MCF 10A (cell line): ENCODE data around the gene CAPN10. TPM values are rescaled to one million over a fixed set of nuclear protein-coding genes. Genes with fewer than 3 reads are reported as not detected.

Source experiments
- BruUV-seq: library from RNA; stranded (reverse); fragments of 400-500 nt; replicated peaks from 2 replicates; lab custom pipeline; 2021; lab: Mats Ljungman, UMichigan
- CTCF ChIA-PET: fragments of 300-600 bp; sonication (Branson Sonifier 250); formaldehyde crosslinking; extraction: SDS; loops from one replicate; lab custom pipeline; 2021; ENCODE audit warnings: antibody characterized with exemption, inconsistent platforms; lab: Yijun Ruan, JAX
- POLR2A ChIA-PET: fragments of 300-600, 350-650 bp; sonication (Branson Sonifier 250); formaldehyde crosslinking; extraction: SDS; loops from one replicate; lab custom pipeline; 2020; ENCODE audit warnings: antibody characterized with exemption, inconsistent platforms; lab: Yijun Ruan, JAX
- DNase-seq: peaks from one replicate; pipeline ENCODE4 v3.0.0-alpha.2; 2018; ENCODE audit not compliant: unreplicated experiment
- H3K27ac Mint-ChIP-seq: one replicate; pipeline ENCODE4 v1.8.0; 2022; ENCODE audit warnings: mild to moderate bottlenecking, low read depth, mixed read lengths; ENCODE audit not compliant: unreplicated experiment
- H3K27me3 Mint-ChIP-seq: one replicate; pipeline ENCODE4 v1.8.0; 2022; ENCODE audit warnings: mixed read lengths; ENCODE audit not compliant: insufficient read depth, unreplicated experiment
- H3K36me3 Mint-ChIP-seq: one replicate; pipeline ENCODE4 v1.8.0; 2022; ENCODE audit warnings: mild to moderate bottlenecking, moderate library complexity, mixed read lengths; ENCODE audit not compliant: insufficient read depth, unreplicated experiment
- H3K4me1 Mint-ChIP-seq: one replicate; pipeline ENCODE4 v1.8.0; 2022; ENCODE audit warnings: mixed read lengths; ENCODE audit not compliant: insufficient read depth, unreplicated experiment
- H3K4me3 Mint-ChIP-seq: one replicate; pipeline ENCODE4 v1.8.0; 2022; ENCODE audit warnings: mild to moderate bottlenecking, moderate library complexity, mixed read lengths; ENCODE audit not compliant: unreplicated experiment
- H3K9me3 Mint-ChIP-seq: one replicate; pipeline ENCODE4 v1.8.0; 2022; ENCODE audit warnings: mixed read lengths; ENCODE audit not compliant: unreplicated experiment
- CTCF ChIP-seq: fragments of 200-600 bp; IDR thresholded peaks from one replicate; pipeline ENCODE4 v1.8.0; 2022; ENCODE audit warnings: antibody characterized with exemption, mild to moderate bottlenecking; ENCODE audit not compliant: unreplicated experiment
- intact Hi-C: fragments of 100-400 bp; cut with micrococcal nuclease; formaldehyde crosslinking; loops from 2 replicates; pipeline ENCODE4 v1.14.1; 2022
- total RNA-seq: library from RNA; stranded (reverse); gene quantifications from 2 replicates; pipeline ENCODE4 v1.2.3, GENCODE V29; 2022

CAPN10 gene
- total RNA-seq, 1 experiment from 2014 or later = 27.6 TPM

DNA sequence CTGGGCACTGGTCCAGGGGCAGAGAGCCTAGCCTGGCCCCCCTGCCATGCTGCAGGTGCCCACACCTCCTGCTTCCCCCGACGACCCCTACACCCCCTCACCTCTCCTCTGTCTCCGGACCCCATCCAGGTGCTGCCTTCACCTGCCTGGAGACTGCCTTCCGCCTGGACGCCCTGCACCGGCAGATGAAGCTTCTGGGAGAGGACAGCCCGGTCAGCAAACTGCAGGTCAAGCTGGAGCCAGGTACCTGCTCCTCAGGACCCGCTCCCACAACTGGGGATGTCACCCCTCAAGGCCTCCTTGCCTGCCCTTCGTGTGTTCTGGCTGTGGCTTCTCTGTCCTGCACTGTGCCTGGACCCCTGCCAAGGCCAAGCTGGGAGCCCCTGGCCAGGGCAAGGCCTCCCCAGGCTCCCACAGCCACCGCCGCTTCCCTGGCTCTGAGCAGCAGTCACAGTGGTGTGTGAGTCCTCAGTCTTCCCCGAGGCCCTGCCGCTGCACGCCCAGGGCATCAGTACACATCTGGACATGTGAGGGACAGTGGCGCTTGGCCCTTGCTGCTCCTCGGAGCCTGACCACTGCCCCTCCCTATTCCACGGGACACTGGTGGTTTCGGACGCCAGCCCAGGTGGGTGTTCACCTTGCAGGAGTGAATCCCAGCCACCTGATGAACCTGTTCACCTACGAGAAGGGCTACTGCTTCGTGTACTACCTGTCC, 12.0 kb upstream of the CAPN10 start:
- H3K4me3 Mint-ChIP-seq = no peak overlapping the region
- intact Hi-C loops = no loop called here
- TF ChIP-seq CTCF = no peak
- no peaks in the 10 kb centered on the region for H3K9me3 Mint-ChIP-seq
- peaks cover 17% of the 10 kb centered on the region for H3K36me3 Mint-ChIP-seq
- POLR2A ChIA-PET = interaction anchor here (0.7 to 1.6 kb wide), 2 partner anchors 11 to 339 kb away, joined by 4 to 6 read pairs; partner anchors contain the start of gene CAPN10
- BruUV-seq = no TSS peak
- no peak overlapping the region for H3K27ac Mint-ChIP-seq
- no peak for DNase-seq
- CTCF ChIA-PET = interaction anchor here (0.5 to 1.4 kb wide), 2 partner anchors 9 to 13 kb away, joined by 3 to 5 read pairs; no protein-coding TSS in a partner anchor
- H3K4me1 Mint-ChIP-seq = peaks cover 17% of the 10 kb centered on the region
- H3K27me3 Mint-ChIP-seq = no peaks in the 10 kb centered on the region

DNA sequence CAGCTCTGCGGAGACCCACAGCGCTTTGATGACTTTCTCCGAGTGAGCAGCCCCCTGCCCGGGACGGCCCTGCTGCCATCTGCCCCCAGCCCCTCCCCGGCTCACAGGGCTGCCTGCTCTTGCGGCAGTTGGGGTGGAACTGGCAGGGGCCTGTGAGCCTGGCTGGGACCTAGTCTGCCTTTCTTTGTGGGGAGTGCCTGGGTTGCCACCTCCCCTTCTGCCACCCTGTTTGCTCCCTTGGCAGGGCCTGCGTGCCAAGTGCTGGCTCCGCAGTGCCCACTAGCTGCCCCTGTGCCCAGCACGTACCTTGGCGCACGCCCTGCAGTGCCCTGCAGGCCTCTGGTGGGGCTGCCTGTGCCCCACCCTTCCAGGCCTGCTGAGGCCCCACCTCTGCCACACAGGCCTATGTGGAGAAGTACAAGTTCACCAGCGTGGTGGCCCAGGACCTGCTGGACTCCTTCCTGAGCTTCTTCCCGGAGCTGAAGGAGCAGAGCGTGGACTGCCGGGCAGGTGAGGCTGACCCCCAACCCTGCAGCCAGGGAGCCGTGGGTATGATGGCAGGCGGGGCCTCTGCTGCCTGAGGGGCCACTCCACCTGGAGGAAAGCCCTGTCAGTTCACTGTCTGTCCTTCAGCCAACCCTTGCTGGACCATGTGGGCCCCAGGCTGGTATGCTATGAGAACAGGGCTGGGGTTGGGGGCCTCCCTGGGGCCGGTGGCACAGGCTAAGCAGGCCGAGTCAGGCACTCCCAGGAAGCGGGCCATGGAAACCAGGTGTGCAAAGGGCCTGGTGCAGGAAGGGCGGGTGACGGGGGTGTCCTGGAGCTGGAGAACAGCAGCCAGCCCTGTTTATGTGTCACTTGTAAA, 11.2 kb upstream of the CAPN10 start:
- H3K4me1 Mint-ChIP-seq = peaks cover 25% of the 10 kb centered on the region
- H3K4me3 Mint-ChIP-seq = no peak overlapping the region
- no peak for TF ChIP-seq CTCF
- ChIA-PET POLR2A (interaction anchor here (0.8 kb wide), 1 partner anchor 574 kb away, joined by 3 read pairs; the partner anchor contains the start of gene PASK), CTCF (interaction anchor here (0.5 to 1.4 kb wide), 3 partner anchors 9 to 12 kb away, joined by 3 to 5 read pairs (median 3); no protein-coding TSS in a partner anchor)
- DNase-seq = no peak
- no peaks in the 10 kb centered on the region for H3K27me3 Mint-ChIP-seq
- intact Hi-C loops = no loop called here
- BruUV-seq = no TSS peak
- H3K9me3 Mint-ChIP-seq = no peaks in the 10 kb centered on the region
- H3K36me3 Mint-ChIP-seq = peaks cover 23% of the 10 kb centered on the region
- H3K27ac Mint-ChIP-seq = no peak overlapping the region

DNA sequence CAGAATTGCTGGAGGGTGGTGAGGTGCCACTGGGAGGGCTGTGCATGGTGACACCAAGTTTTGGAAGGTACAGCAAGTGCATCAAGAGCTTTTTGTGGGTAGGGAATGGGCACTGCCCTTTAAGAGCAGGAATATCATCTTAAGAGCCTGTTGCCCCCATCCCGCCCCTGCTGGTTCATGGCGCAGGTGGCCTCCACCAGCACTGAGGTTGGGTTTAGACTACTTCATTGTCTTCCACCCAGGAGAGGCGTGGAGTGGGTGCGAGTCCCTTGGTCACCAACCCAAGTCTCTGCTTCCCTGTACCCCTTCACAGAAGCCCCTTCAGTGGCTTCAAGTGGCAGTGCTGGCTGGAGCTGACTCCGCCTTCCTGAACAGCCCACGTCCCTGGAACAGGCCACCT, 10.5 kb upstream of the CAPN10 start:
- ChIA-PET POLR2A (interaction anchor here (0.8 to 1.2 kb wide), 2 partner anchors 15 to 573 kb away, joined by 3 read pairs; partner anchors contain the start of gene PASK), CTCF (interaction anchor here (0.7 to 1.4 kb wide), 2 partner anchors 10 to 12 kb away, joined by 3 to 5 read pairs; no protein-coding TSS in a partner anchor)
- Mint-ChIP-seq H3K4me1 (peaks cover 32% of the 10 kb centered on the region), H3K27ac (no peak overlapping the region), H3K36me3 (peaks cover 22% of the 10 kb centered on the region), H3K4me3 (no peak overlapping the region), H3K9me3 (no peaks in the 10 kb centered on the region), H3K27me3 (no peaks in the 10 kb centered on the region)
- BruUV-seq = no TSS peak
- no peak for DNase-seq
- intact Hi-C loops = no loop called here
- no peak for TF ChIP-seq CTCF
